ENCODE results near the gene DDTL.

Gene DDTL

GRCh38 chr22:24006207-24006913 lies 39.7 kb downstream of the DDTL start:
- no peak overlapping the region for H3K4me3 ChIP-seq (ENCODE audit: low read depth, low read length)
- DNase-seq (ENCODE audit: low read depth, low spot score), result no peak
- TF ChIP-seq, protein P1, sequence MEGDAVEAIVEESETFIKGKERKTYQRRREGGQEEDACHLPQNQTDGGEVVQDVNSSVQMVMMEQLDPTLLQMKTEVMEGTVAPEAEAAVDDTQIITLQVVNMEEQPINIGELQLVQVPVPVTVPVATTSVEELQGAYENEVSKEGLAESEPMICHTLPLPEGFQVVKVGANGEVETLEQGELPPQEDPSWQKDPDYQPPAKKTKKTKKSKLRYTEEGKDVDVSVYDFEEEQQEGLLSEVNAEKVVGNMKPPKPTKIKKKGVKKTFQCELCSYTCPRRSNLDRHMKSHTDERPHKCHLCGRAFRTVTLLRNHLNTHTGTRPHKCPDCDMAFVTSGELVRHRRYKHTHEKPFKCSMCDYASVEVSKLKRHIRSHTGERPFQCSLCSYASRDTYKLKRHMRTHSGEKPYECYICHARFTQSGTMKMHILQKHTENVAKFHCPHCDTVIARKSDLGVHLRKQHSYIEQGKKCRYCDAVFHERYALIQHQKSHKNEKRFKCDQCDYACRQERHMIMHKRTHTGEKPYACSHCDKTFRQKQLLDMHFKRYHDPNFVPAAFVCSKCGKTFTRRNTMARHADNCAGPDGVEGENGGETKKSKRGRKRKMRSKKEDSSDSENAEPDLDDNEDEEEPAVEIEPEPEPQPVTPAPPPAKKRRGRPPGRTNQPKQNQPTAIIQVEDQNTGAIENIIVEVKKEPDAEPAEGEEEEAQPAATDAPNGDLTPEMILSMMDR (IDR thresholded peaks at IDR 0.05; ENCODE audit: low read depth, low read length), result no peak
- in situ Hi-C loops (cut with HindIII; ENCODE audit: low sequenced_read_pairs), result no loop called here

GRCh38 chr22:24006914-24007214 lies 40.2 kb downstream of the DDTL start:
- TF ChIP-seq, protein P1 (IDR thresholded peaks at IDR 0.05; ENCODE audit: low read depth, low read length), result no peak
- DNase-seq (ENCODE audit: low read depth, low spot score), result no peak
- no peak overlapping the region for H3K4me3 ChIP-seq (ENCODE audit: low read depth, low read length)
- in situ Hi-C loops (cut with HindIII; ENCODE audit: low sequenced_read_pairs), result no loop called here

DNA sequence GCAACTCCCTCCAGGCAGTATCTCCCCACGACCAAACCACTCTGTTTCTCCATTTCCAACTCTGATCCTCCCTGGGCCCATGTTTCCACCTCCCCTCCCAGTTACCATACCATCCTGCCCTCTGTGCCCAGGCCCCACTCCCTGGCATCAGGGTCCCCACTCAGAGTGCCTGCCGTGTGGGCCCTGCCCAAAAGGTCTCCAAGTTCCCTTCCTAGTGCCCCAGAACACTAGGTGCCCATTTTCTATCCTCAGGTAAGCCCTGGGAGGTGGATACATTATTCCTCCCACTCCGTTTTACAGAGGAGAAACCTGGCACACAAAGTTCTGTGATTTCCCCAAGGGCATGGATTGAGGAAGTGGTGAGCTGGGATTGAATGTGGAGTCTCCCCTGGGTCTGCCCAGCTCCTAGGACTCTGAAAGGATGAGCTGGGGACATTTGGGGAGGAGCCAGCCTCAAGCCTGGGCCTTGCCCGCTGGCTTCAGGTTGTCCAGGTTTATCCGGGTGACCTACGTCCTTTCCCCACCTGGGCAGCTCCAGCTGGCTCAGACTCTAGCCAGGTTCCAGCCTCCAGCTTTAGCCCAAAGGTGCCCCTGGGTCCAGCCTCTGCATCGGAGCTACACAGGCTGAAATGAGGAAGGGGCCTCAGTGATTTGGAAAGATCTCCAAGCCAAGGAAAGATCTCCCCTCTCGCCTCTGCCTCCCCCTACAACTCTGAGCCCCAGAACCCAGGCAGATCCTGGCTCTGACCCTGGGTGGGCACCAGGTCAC lies 40.7 kb downstream of the DDTL start:
- no peak for DNase-seq (ENCODE audit: low read depth, low spot score)
- TF ChIP-seq, protein P1 (IDR thresholded peaks at IDR 0.05; ENCODE audit: low read depth, low read length), result no peak
- no peak overlapping the region for H3K4me3 ChIP-seq (ENCODE audit: low read depth, low read length)
- in situ Hi-C loops (cut with HindIII; ENCODE audit: low sequenced_read_pairs), result no loop called here

DNA sequence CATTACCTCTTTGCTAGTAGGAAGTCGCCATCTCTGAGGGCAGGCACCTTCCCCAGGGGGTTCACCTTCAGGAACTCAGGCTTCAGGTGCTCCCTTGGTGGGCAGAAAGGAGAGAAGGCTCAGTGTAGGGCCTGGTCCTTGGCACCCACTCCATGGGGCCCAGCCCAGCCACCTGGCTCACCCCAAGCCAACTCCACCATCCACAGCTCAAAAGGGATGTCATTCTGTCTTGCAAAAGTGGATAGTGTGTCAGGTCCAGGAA lies 41.3 kb downstream of the DDTL start:
- no peak overlapping the region for H3K4me3 ChIP-seq (ENCODE audit: low read depth, low read length)
- DNase-seq (ENCODE audit: low read depth, low spot score), result no peak
- TF ChIP-seq, protein P1 (IDR thresholded peaks at IDR 0.05; ENCODE audit: low read depth, low read length), result no peak
- in situ Hi-C loops (cut with HindIII; ENCODE audit: low sequenced_read_pairs), result no loop called here

- TF ChIP-seq, protein P1 (IDR thresholded peaks at IDR 0.05; ENCODE audit: low read depth, low read length), result no peak
- DNase-seq (ENCODE audit: low read depth, low spot score), result no peak
- in situ Hi-C loops (cut with HindIII; ENCODE audit: low sequenced_read_pairs), result no loop called here
- H3K4me3 ChIP-seq (ENCODE audit: low read depth, low read length), result no peak overlapping the region
Observed at GRCh38 chr22:24008381-24009226, 41.9 kb downstream of the DDTL start.

- in situ Hi-C loops (cut with HindIII; ENCODE audit: low sequenced_read_pairs), result no loop called here
- no peak overlapping the region for H3K4me3 ChIP-seq (ENCODE audit: low read depth, low read length)
- TF ChIP-seq, protein P1 (IDR thresholded peaks at IDR 0.05; ENCODE audit: low read depth, low read length), result no peak
- DNase-seq (ENCODE audit: low read depth, low spot score), result no peak
Observed at GRCh38 chr22:24009227-24010017, 42.7 kb downstream of the DDTL start.

Measured in astrocyte of the spinal cord (primary cell).